GM19372 (cell line): ENCODE data around the gene SLC25A33.
"Not testable (repeated sequence)": the region's sequence is repeated elsewhere in the genome, so short reads cannot be mapped to it uniquely, and the experiment has no call there.

Experiments
- ATAC-seq: cut with Tn5 transposase; IDR thresholded peaks from one replicate; pipeline ENCODE4 v1.9.1; 2021; ENCODE audit warnings: mild to moderate bottlenecking, low read depth, moderate library complexity; ENCODE audit not compliant: unreplicated experiment

Gene SLC25A33

DNA sequence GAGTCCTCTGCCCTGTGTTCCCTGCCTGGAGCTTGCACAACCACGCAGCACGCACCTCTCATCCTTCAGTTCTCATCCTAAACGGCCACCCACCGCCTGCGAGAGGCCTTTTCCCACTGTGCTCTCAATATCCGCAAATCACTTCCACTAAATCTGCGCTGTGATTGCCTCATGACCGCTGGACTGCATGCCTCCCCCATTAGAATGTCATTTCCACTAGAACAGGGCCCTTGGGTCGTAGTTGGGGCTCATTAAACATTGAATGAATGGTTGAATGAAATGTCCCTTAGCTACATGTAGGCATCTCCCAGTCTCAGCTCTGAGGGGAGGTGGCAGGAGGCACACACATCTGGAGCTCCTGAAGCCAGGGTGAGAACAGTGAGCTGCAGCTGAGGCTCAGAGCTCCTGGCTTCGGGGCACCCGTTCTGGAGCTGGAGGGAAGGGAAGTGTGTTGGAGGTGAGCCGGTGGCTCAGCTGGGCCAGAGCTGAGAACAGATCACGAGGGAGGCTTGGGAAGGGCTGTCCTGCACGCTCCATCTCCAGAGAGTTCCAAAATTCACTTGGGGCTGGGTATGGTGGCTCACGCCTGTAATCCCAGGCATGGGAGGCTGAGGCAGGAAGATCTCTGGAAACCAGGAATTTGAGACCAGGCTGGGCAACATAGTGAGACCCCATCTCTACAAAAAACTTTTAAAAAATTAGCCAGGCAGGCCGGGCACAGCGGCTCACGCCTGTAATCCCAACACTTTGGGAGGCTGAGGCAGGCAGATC lies 79.8 kb downstream of the SLC25A33 start:
- ATAC-seq, result no peak

DNA sequence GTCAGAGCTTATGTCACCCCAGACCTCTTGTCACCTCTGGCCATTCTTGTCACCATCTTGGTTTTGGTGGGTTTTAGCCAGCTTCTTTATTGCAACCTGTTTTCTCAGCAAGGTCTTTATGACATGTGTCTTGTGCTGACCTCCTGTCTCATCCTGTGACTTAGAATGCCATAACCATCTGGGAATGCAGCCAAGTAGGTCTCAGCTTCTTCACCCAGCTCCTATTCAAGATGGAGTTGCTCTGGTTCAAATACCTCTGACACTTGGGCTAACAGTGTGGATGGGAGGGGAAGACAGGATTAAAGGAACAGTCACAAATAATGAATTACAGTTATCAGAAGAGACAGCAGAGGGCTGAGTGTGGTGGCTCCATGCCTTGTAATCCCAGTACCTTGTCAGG lies 81.8 kb downstream of the SLC25A33 start:
- ATAC-seq, result no peak

GRCh38 chr1:9624081-9624480 lies 84.8 kb downstream of the SLC25A33 start:
- no peak for ATAC-seq

DNA sequence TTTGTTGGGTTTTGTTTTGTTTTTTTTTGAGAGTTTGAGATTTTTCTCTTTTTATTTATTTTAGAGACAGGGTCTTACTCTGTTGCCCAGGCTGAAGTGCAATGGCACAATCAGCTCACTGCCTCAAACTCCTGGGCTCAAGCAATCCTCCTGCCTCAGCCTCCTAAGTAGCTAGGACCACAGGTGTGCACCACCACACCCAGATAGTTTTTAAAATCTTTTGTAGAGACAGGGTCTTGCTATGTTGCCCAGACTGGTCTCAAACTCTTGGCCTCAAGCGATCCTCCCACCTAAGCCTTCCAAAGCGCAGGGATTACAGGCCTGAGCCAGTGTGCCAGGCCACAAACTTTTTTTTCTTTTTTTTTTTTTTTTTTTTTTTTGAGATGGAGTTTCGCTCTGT lies 85.8 kb downstream of the SLC25A33 start:
- not testable (repeated sequence) for ATAC-seq

- no peak for ATAC-seq
Measured at GRCh38 chr1:9626201-9626608, 86.9 kb downstream of the SLC25A33 start.

DNA sequence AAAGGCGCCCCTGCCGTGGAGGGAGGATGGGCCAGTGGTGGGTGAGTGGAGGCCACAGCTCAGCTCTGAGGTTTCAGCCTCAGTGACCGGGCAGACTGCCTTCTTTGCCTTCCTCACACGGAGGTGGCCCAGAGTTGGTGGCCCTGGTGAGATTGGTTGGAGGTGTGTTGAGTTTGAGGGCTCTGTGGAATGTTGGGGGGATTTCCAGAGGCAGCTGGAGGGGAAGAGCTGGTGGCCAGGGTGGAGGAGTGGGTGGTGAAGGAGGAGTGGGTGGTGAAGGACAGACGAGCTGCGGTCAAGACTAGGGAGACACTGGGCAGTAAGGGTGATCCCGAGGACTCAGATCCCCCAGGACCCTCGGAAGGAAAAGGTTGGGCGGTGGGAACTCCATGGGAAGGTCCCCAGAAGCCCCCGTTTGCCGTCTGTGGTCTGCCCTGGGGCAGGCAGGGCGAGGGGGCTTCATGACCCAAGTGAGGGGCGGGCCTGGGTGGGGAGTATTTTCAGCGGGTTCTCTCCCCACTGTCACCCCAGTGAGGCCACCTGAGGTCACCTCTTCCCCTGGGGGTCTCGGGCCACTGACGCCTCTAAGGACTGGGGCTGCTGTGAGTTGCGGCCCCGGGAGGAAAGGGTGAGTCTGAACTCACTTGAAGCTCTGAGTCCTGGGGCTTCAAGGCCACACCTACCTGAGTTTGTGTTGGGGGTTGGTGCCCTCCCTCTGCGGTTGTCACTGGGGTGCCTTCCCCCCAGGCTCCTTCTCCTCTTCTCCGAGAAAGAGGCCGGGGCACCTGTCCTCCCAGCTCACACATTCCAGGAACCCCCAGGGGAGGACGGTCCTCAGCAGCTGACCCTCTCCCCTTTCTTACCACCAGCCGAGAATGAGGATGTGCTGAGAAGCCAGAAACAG lies 89.5 kb downstream of the SLC25A33 start:
- ATAC-seq, result no peak

GRCh38 chr1:9629445-9630201 lies 90.4 kb downstream of the SLC25A33 start:
- no peak for ATAC-seq

DNA sequence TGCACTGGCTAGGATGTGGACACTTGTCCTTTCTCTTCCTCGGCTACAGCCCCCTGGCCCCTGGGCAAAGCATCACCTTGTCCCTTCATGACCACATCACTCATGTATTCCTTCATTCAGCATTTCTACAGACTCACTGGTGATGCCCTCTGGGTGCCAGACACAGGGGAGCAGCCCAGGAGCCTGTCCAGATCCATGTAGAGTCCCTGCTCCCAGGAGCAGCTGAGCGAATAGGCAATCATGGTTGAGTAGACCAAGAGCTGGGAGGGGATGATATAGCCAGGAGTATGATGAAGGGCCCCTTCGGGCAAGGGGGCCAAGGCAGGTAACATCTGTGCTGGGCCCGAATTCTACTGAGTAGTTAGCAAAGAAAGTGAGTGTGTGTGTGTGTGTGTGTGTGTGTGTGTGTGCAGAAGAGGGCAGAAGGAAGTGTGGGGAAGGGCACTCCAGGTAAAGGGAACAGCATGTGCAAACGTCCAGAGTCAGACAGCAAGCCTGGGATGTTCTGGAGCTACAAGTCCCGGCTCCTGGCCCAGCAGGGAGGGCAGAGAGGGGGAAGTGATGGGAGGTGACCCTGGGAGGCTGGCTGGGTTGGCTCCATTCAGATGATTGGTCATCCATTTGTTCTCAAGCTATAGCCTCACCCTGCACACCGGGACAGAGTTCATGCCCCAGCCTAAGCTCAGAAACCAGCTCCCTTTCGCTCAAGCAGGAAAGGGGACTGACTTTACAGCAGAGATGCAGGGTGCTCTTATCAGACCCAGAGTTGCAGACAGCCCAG lies 91.3 kb downstream of the SLC25A33 start:
- ATAC-seq, result no peak

DNA sequence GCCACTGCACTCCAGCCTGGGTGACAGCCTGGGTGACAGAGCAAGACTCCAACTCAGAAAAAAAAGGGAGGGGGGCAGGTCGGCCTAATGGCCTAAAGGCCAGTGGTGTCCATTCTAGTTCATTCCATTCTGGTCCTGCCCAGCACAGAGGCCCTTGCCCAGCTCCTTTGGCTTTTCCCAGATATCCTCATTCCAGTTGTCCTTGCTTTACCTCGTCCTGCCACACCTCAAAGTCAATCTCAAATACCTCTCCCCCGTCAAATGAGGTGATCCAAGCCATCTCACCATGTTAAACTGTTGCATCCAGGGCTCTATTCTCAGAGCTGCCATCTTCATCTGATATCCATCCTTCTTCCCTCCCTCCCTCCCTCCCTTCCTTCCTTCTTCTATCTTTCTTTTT lies 92.3 kb downstream of the SLC25A33 start:
- ATAC-seq, result no peak

GRCh38 chr1:9633493-9633892 lies 94.2 kb downstream of the SLC25A33 start:
- ATAC-seq, result no peak

GRCh38 chr1:9634582-9634981 lies 95.3 kb downstream of the SLC25A33 start:
- ATAC-seq, result no peak
